A673 (cell line): ENCODE results near the gene CARMIL3.
"Not testable (repeated sequence)": the region's sequence is repeated elsewhere in the genome, so short reads cannot be mapped to it uniquely, and the experiment has no call there.

Source experiments
- CTCF ChIP-seq: fragments of 300-800, 200-600 bp; sonication (generic); conservative IDR thresholded peaks from 2 replicates; pipeline ENCODE4 v1.5.1; 2017; ENCODE audit warnings: low read depth, mild to moderate bottlenecking, antibody characterized with exemption, low read length, moderate library complexity, mixed read lengths
- EZH2 ChIP-seq: fragments of 200-600 bp; sonication (generic); IDR thresholded peaks from 2 replicates; pipeline ENCODE4 v1.6.1; 2017; ENCODE audit warnings: borderline replicate concordance, low read depth, mild to moderate bottlenecking, mixed read lengths, antibody characterized with exemption, low read length; ENCODE audit not compliant: poor library complexity, severe bottlenecking

- TF ChIP-seq EZH2, CTCF: not testable (repeated sequence)
Measured at GRCh38 chr14:24012726-24013273, 39.0 kb upstream of the CARMIL3 start.
